ENCODE results near the gene LRWD1. TPM values are rescaled to one million over a fixed set of nuclear protein-coding genes. Genes with fewer than 3 reads are reported as not detected.
"Not testable (repeated sequence)": the region's sequence is repeated elsewhere in the genome, so short reads cannot be mapped to it uniquely, and the experiment has no call there.

LRWD1 gene
- total RNA-seq, 4 donors from 2014 or later, result 7.5 to 24.4 (median 12.3) TPM

DNA sequence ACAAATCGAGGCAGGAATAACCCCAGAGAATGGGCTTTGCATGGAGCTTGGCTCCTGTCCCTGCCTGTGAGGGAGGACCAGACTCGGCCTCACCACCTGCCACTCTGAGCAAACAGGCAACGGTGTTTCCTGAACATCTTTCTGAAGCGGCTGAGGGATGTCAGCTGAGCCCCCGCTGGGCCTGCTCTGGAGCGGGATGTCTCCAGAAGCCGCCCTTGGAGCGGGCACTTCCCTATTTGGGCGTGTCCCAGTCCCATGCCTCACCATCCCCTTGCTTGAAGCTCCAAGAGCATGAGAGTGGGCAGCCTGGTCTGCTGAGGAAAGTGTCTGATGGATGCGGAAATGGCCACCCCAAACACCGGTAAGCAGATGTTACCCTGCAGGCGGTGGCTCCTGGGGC is 10.3 kb upstream of the LRWD1 start:
- WGBS, 2 donors (ENCODE audit: low coverage in 1 of 2), result 75% methylated on average over 4 of the region's 12 CpGs; no CpG with 5 or more reads in 1 of the 2 donors
- no peaks in the 10 kb centered on the region for H3K9me3 ChIP-seq
- H3K27me3 ChIP-seq, result no peaks in the 10 kb centered on the region
- TF ChIP-seq EP300 (IDR thresholded peaks at IDR 0.05) (no peak), CTCF (IDR thresholded peaks at IDR 0.05) (no peak), POLR2A (IDR thresholded peaks at IDR 0.05) (no peak), POLR2AphosphoS5 (IDR thresholded peaks at IDR 0.05) (no peak)
- no peak overlapping the region for H3K4me3 ChIP-seq
- no peak overlapping the region for H3K27ac ChIP-seq
- H3K36me3 ChIP-seq, result peaks cover 0 to 50% of the 10 kb centered on the region in 2 donors
- no peaks in the 10 kb centered on the region for H3K4me1 ChIP-seq
- ATAC-seq, result no peak

GRCh38 chr7:102454932-102455331 is 9.9 kb upstream of the LRWD1 start:
- H3K36me3 ChIP-seq, result peaks cover 0 to 54% of the 10 kb centered on the region in 2 donors
- WGBS, 2 donors (ENCODE audit: low coverage in 1 of 2), result 94% methylated on average over 3 to 10 of the region's 10 CpGs
- H3K4me1 ChIP-seq, H3K27me3 ChIP-seq, H3K9me3 ChIP-seq, H3K4me3 ChIP-seq, ATAC-seq, H3K27ac ChIP-seq: not testable (repeated sequence)

GRCh38 chr7:102455596-102455995 is 9.2 kb upstream of the LRWD1 start:
- WGBS, 2 donors (ENCODE audit: low coverage in 1 of 2), result 100% methylated on average over 1 of the region's 11 CpGs; no CpG with 5 or more reads in 1 of the 2 donors
- no peak overlapping the region for H3K27ac ChIP-seq
- peaks cover 0 to 60% of the 10 kb centered on the region in 2 donors for H3K36me3 ChIP-seq
- TF ChIP-seq POLR2AphosphoS5 (IDR thresholded peaks at IDR 0.05) (no peak), CTCF (IDR thresholded peaks at IDR 0.05) (no peak), POLR2A (IDR thresholded peaks at IDR 0.05) (no peak), EP300 (IDR thresholded peaks at IDR 0.05) (no peak)
- H3K9me3 ChIP-seq, result no peaks in the 10 kb centered on the region
- H3K4me3 ChIP-seq, result no peak overlapping the region
- ATAC-seq, result no peak
- H3K4me1 ChIP-seq, result no peaks in the 10 kb centered on the region
- no peaks in the 10 kb centered on the region for H3K27me3 ChIP-seq

DNA sequence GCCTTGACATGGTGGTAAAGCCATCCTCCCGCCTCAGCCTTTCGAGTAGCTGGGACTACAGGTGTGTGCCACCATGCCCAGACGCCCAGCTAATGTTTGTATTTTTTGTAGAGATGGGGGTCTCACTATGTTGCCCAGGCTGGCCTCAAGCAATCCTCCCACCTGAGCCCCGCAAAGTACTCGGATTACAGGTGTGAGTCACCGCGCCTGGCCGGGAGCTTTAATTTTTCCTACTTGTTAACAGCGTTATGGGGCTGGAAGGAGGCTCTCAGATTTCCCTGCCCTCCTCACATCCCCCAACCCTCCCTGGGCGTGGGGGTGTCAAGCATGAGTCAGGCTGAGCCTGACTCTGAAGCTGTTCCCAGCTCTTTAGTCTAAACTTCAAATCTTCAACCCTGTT is 8.5 kb upstream of the LRWD1 start:
- WGBS, 2 donors (ENCODE audit: low coverage in 1 of 2), result 80 to 84% methylated on average over 1 to 10 of the region's 10 CpGs

DNA sequence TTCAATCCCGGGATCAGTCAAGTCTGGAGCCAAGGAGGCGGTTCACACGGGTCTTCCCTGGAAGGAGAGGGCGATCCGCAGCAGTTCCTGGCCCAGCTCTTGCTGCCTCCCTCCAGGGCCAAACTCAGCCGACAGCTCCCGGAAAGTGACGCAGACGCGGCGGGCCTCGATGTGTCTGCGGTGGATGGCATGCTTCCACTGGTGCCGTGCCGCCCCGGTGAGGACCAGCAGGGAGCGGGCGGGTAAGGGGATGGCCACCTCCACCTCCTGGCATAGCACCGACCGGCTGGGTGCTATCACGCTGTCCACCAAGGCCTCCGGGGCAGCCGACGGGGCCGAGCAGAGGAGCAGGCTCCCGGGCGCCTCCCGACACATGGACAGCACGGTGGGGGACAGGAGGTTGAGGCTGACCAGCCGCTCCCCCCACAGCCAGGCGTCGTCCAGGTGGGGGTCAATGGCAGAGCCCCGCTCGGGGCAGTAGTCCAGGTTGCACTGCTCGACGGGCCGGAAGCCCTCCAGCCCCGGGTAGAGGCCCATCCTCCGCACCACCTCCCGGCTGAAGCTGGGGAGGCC is 7.3 kb upstream of the LRWD1 start:
- TF ChIP-seq POLR2A (IDR thresholded peaks at IDR 0.05) (no peak), EP300 (IDR thresholded peaks at IDR 0.05) (no peak), CTCF (IDR thresholded peaks at IDR 0.05) (no peak), POLR2AphosphoS5 (IDR thresholded peaks at IDR 0.05) (no peak)
- no peaks in the 10 kb centered on the region for H3K27me3 ChIP-seq
- H3K4me1 ChIP-seq, result peaks cover 0 to 7% (median 0%) of the 10 kb centered on the region in 3 donors
- WGBS, 2 donors (ENCODE audit: low coverage in 1 of 2), result 80% methylated on average over 3 of the region's 40 CpGs; no CpG with 5 or more reads in 1 of the 2 donors
- H3K36me3 ChIP-seq, result peaks cover 0 to 62% of the 10 kb centered on the region in 2 donors
- no peak overlapping the region for H3K4me3 ChIP-seq
- no peaks in the 10 kb centered on the region for H3K9me3 ChIP-seq
- H3K27ac ChIP-seq, result no peak overlapping the region
- ATAC-seq, result no peak

More for the DNA sequence above, 8.5 kb upstream of the LRWD1 start:
- no peaks in the 10 kb centered on the region for H3K4me1 ChIP-seq
- H3K27me3 ChIP-seq, result no peaks in the 10 kb centered on the region
- peaks cover 0 to 62% of the 10 kb centered on the region in 2 donors for H3K36me3 ChIP-seq
- no peak for ATAC-seq
- no peak overlapping the region for H3K4me3 ChIP-seq
- H3K9me3 ChIP-seq, result no peaks in the 10 kb centered on the region
- H3K27ac ChIP-seq, result no peak overlapping the region
- TF ChIP-seq CTCF (IDR thresholded peaks at IDR 0.05) (no peak), EP300 (IDR thresholded peaks at IDR 0.05) (no peak), POLR2AphosphoS5 (IDR thresholded peaks at IDR 0.05) (no peak), POLR2A (IDR thresholded peaks at IDR 0.05) (no peak)

Data from gastroesophageal sphincter (tissue), 4 donors.